Measurements from ENCODE around the gene AIMP2.
A peak's percentile ranks its signal among the peaks of the same experiment; 100 is the strongest.

DNA sequence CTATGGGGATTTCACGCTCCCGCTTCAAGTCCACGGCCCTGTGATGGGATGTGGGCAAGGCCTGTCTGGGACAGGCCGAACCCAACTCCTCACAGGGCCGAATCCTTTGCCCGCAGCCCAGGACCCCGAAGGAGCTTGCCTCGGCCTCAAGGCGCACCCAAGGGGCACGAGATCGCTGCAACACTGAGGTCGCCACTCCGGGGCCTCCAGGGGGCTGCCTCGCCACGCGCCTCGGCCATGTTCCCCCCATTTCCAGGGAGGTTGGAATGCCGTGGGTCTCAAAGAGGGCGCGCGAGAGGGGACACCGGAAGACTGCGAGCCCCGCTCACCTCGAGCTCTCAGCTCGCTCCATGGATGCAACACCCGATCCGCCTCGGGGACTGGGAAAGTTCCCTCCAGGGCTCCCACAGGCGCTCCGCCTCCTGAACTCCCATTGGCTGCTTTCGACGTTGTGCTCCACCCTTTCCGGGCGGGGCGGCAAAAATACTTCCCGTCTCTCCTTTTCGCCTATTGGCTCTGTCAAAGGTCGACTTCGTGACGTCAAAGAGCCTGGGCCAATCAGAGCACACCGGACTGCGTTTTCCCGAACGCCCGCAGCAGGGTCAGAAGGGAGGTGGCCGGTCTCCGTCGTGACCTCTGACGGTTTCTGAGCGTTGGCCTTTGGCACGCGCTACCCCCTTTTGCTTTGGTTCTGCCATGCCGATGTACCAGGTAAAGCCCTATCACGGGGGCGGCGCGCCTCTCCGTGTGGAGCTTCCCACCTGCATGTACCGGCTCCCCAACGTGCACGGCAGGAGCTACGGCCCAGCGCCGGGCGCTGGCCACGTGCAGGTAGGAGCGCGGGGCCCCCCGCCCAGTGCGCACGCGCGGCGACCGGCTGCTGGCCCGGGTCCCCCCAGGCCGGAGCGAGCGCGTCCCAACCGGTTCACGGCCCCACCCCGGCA lies at the start of gene AIMP2, which contains the start of gene PMS2:
- TF ChIP-seq, protein P1, sequence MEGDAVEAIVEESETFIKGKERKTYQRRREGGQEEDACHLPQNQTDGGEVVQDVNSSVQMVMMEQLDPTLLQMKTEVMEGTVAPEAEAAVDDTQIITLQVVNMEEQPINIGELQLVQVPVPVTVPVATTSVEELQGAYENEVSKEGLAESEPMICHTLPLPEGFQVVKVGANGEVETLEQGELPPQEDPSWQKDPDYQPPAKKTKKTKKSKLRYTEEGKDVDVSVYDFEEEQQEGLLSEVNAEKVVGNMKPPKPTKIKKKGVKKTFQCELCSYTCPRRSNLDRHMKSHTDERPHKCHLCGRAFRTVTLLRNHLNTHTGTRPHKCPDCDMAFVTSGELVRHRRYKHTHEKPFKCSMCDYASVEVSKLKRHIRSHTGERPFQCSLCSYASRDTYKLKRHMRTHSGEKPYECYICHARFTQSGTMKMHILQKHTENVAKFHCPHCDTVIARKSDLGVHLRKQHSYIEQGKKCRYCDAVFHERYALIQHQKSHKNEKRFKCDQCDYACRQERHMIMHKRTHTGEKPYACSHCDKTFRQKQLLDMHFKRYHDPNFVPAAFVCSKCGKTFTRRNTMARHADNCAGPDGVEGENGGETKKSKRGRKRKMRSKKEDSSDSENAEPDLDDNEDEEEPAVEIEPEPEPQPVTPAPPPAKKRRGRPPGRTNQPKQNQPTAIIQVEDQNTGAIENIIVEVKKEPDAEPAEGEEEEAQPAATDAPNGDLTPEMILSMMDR (IDR thresholded peaks at IDR 0.05; ENCODE audit: borderline replicate concordance, extremely low read depth, low read length, poor library complexity, severe bottlenecking), result peak; percentile 44
- no peak for TF ChIP-seq EZH2 (IDR thresholded peaks at IDR 0.05; ENCODE audit: borderline replicate concordance, low read depth, low read length, severe bottlenecking)
